IgD-negative memory B cell (primary cell): ENCODE data around the gene MRRF. TPM values are rescaled to one million over a fixed set of nuclear protein-coding genes. Genes with fewer than 3 reads are reported as not detected.
A peak's percentile ranks its signal among the peaks of the same experiment; 100 is the strongest.

Experiments
- H3K27ac Mint-ChIP-seq, 3 donors: one replicate each; pipeline ENCODE4 v1.8.0; 2020 to 2022; ENCODE audit warnings: mild to moderate bottlenecking in 3 of 3, mixed read lengths in 3 of 3, moderate library complexity in 1 of 3
- H3K27me3 Mint-ChIP-seq: one replicate; pipeline ENCODE4 v1.8.0; 2021; ENCODE audit warnings: mixed read lengths
- H3K36me3 Mint-ChIP-seq: one replicate; pipeline ENCODE4 v1.8.0; 2020; ENCODE audit warnings: mild to moderate bottlenecking, mixed read lengths
- H3K4me1 Mint-ChIP-seq, 3 donors: one replicate each; pipeline ENCODE4 v1.8.0; 2020 to 2022; ENCODE audit warnings: mixed read lengths in 3 of 3, mild to moderate bottlenecking in 1 of 3
- H3K4me3 Mint-ChIP-seq, 4 donors: one replicate each; pipeline ENCODE4 v1.8.0; 2020 to 2022; ENCODE audit warnings: mild to moderate bottlenecking in 4 of 4, mixed read lengths in 4 of 4, moderate library complexity in 3 of 4
- H3K9me3 Mint-ChIP-seq, 3 donors: one replicate each; pipeline ENCODE4 v1.8.0; 2020 to 2021; ENCODE audit warnings: mixed read lengths in 3 of 3, mild to moderate bottlenecking in 1 of 3
- polyA plus RNA-seq: library from polyadenylated mRNA; unstranded; fragments of 300-500 nt; fragmentation: Illumina TruSeq; gene quantifications from one replicate; pipeline ENCODE4 v1.2.3, GENCODE V29; 2021

Gene MRRF
- polyA plus RNA-seq, 1 donor from 2014 or later: 26.2 TPM

DNA sequence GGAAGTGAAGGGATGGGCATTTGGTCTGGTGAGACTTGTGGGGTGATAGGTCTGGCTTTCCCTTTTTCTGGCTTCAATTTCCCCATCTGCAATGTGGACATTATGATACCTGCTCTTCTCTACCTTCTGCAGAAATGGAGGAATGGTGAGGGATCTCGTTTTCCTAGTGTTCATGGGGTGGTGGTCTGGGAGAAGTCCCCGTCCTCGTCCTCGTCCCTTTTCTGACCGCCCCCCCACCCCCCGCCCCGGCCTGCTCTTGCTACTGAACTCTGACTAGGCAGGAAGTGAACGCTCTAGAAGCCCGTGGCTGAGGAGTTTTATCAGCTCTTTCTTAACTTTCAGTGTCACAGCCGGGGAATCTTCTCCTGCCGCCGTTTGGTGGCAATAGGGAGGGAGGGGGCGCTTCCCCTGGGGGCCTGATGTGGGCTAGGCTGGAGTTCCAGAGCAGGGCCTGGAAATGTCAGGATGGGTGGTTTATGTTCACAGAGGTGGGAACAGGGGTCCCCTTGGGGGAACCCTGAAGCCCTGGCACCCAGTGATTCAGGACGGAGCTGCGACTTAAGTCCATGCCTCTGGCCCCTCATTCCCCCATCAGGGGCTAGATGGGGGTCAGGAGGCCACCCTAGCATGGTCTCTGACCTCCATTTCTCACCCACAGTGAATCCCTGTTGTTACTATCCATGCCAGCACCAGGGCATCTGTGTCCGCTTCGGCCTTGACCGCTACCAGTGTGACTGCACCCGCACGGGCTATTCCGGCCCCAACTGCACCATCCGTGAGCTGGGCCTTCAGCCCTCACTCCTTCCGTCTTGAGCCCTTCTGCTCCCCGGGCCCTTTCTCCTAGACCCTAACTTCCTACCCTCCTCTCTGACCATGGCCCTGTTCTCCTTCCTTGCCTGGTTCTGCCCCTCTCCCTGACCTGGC lies 112.8 kb downstream of the MRRF start:
- peak overlapping the region in 1 of 3 donors; percentile 89 for H3K27ac Mint-ChIP-seq
- H3K27me3 Mint-ChIP-seq: no peaks in the 10 kb centered on the region
- H3K4me3 Mint-ChIP-seq: peak overlapping the region in 1 of 4 donors; percentile 72
- peaks cover 0 to 4% (median 0%) of the 10 kb centered on the region in 3 donors for H3K9me3 Mint-ChIP-seq
- peaks cover 12% of the 10 kb centered on the region for H3K36me3 Mint-ChIP-seq
- peaks cover 4 to 17% (median 12%) of the 10 kb centered on the region in 3 donors for H3K4me1 Mint-ChIP-seq

DNA sequence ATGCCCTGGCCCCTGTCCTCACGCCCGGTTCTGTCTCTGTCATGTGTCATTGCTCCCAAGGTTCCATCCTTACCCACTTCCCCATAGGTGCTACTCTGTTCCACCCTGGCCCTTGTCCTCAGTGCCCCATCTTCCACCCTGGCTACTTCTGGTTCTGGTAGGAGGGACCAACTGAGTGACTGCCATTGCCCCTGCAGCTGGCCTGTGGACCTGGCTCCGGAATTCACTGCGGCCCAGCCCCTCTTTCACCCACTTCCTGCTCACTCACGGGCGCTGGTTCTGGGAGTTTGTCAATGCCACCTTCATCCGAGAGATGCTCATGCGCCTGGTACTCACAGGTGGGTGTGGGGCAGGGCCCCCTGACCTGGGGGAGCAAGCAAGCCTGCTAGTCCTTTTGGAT lies 113.6 kb downstream of the MRRF start:
- no peaks in the 10 kb centered on the region for H3K27me3 Mint-ChIP-seq
- peaks cover 0 to 4% (median 0%) of the 10 kb centered on the region in 3 donors for H3K9me3 Mint-ChIP-seq
- H3K4me1 Mint-ChIP-seq: peaks cover 7 to 13% (median 12%) of the 10 kb centered on the region in 3 donors
- H3K4me3 Mint-ChIP-seq: peak overlapping the region in 1 of 4 donors; percentile 72
- peak overlapping the region in 1 of 3 donors; percentile 89 for H3K27ac Mint-ChIP-seq
- peaks cover 14% of the 10 kb centered on the region for H3K36me3 Mint-ChIP-seq

DNA sequence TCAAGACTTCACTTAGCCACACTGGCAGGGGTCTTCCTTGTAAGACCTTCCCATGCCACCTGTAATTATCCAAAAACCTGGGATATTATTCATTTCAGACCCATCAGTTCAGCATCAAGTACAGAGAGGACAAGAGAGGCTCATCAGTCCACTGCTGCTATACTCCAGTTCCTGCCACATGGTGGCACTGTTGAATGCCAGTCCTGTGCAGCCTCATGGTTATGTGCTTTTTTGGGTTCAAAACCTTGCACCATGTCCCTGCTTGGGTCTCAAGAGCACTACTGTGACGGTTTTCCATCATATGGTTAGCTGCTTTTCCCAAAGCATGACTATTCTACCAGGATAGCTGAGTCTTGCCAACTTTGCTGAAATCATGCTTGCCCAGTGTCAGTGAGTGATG lies 114.7 kb downstream of the MRRF start:
- Mint-ChIP-seq H3K4me1 (peaks cover 7 to 12% (median 12%) of the 10 kb centered on the region in 3 donors), H3K4me3 (peak overlapping the region in 1 of 4 donors; percentile 33), H3K27ac (no peak overlapping the region), H3K36me3 (peaks cover 14% of the 10 kb centered on the region), H3K9me3 (peaks cover 0 to 4% (median 0%) of the 10 kb centered on the region in 3 donors), H3K27me3 (no peaks in the 10 kb centered on the region)

DNA sequence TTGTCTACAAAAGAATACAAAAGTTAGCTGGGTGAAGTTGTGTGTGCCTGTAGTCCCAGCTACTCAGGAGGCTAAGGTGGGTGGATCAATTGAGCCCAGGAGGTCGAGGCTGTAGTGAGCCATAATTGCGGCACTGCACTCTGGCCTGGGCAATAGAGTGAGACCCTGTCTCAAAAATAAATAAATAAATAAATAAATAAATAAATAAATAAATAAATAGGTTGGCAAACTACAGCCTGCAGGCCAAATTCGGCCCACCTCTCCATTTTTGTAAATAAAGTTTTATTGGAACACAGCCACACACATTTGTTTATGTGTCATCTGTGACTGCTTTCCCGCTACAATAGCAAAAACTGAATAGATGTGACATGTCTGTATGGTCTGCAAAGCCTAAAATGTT lies 115.6 kb downstream of the MRRF start:
- Mint-ChIP-seq H3K4me3 (no peak overlapping the region), H3K4me1 (peaks cover 7 to 11% (median 11%) of the 10 kb centered on the region in 3 donors), H3K9me3 (peaks cover 0 to 4% (median 0%) of the 10 kb centered on the region in 3 donors), H3K27me3 (no peaks in the 10 kb centered on the region), H3K27ac (no peak overlapping the region), H3K36me3 (peaks cover 14% of the 10 kb centered on the region)

Other genes with a start within 250 kb of the MRRF start
- gene TTLL11, start 171.6 kb upstream of the MRRF start, polyA plus RNA-seq: 6.0 TPM
- 73.0 TPM for gene NDUFA8, start 105.1 kb upstream of the MRRF start, polyA plus RNA-seq
- not detected for gene MORN5, start 105.0 kb upstream of the MRRF start, polyA plus RNA-seq
- not detected for gene LHX6, start 35.9 kb upstream of the MRRF start, polyA plus RNA-seq
- gene RBM18, start within 50 bp of the MRRF start, polyA plus RNA-seq: 19.0 TPM
- 17.5 TPM for gene PTGS1, start 106.1 kb downstream of the MRRF start, polyA plus RNA-seq
- not detected for gene OR1J1, start 213.0 kb downstream of the MRRF start, polyA plus RNA-seq
- not detected for gene OR1J2, start 245.9 kb downstream of the MRRF start, polyA plus RNA-seq